Right forelimb (tissue), 1 donor: ENCODE results near the gene ANXA6.

Source experiments
- DNase-seq: peaks from one replicate; pipeline ENCODE4 v3.0.0-alpha.2; 2018

Gene ANXA6

DNA sequence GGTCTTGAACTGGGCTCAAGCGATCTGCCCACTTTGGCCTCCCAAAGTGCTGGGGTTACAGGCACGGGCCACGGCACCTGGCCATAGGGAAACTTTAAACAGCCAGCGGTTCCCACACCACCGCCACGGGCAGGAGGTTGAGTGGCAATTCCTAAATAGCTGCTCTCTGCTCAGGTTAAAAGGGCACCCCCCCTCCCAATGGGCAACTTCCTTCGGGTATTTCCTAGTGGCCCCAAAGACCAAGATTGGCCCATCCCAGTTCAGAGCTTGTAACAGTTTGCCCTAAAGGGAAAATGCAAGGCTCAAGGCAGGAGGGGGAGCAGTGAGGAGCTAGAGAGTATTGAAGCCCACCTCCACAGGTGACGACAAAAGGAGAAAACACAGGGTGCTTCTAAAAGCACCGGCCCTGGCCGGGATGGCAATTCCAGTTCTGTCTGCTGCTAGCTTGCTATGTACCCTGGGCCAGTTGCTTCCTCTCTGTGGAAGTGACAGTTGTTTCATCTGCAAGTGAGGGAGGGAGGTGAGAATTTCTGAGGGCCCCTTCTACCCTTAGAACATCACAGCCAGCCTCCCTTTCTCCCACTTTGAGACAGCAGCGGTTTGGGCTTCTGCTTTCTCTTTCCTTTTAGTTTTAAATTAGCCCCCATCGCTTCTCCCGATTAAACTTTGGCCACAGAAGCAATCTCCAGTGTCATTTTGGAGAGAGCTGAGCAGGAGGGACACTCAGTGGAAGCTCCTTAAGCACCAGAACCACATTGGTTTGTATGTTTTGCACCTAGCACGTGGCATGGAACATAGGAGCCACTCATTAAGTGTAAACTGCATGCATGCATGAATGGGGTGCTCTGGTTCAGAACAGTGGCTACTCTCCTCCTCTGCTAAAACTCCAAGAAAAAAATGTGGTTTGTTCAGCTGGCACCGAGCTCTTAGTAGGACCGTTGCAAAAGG, 59.5 kb downstream of the ANXA6 start:
- no peak for DNase-seq

DNA sequence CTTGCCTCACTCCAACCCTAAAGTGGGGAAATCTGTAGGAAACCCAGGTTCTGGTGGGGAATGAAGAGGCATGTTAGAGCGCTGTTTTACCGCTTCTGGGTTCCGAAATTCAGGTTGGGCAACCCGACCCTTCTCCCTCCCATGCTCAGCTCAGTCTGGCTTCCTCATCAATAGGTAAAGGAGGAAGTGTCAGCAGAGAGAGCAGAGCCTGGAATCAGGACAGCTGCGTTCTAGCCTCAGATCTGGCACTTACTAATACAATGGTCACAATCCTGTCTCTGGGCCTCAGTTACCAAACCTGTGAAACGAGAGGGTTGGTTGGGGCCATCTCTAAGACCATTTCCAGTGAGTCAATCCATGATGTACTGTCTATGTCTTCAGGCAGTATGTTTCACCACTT, 60.5 kb downstream of the ANXA6 start:
- DNase-seq: no peak

DNA sequence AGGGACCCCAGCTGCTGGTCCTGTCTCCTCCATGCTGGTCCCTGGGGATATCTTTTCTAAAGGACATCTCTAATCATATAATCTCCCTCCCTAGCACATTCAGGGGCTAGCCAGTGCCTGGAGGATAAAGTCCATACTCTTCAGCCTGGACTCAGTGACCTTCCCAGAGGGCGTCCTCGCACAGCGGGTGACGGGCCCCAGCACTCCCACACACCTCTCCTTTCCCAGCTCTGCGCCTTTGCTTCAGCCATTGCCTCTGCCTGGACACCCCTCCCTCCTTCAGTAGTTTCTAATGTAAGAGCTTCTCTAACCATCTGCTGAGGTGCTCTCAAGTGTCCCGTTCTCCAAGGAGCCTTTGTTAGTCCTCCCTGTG, 61.6 kb downstream of the ANXA6 start:
- DNase-seq: no peak

GRCh38 chr5:151095341-151096000, 62.1 kb downstream of the ANXA6 start:
- DNase-seq: no peak

GRCh38 chr5:151094852-151095245, 62.7 kb downstream of the ANXA6 start:
- no peak for DNase-seq

GRCh38 chr5:151094030-151094851, 63.3 kb downstream of the ANXA6 start:
- no peak for DNase-seq

- DNase-seq: no peak
Observed at GRCh38 chr5:151093476-151093889, 64.1 kb downstream of the ANXA6 start.

DNA sequence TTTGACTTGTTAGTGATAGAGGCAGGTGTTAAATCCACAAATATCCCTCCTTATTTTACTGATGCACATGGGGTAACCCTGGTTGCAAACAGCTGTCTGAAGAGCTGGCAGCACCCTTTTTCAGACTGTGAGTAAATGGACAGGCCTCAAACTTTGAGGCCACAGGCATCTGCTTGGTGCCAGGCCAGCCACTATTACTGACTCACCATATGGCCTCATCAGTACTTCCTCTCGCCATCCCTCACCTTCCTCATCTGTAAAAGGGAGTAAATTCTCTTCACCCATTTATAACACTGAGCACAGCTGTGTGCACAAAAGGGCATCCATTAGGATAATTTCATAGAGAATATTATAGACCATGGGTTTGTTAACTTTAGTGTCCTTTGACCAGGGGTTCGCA, 64.8 kb downstream of the ANXA6 start:
- DNase-seq: no peak

GRCh38 chr5:151089726-151090125, 67.9 kb downstream of the ANXA6 start:
- no peak for DNase-seq

- DNase-seq: no peak
Observed at GRCh38 chr5:151088986-151089385, 68.6 kb downstream of the ANXA6 start.

GRCh38 chr5:151087486-151087885, 70.1 kb downstream of the ANXA6 start:
- no peak for DNase-seq

- no peak for DNase-seq
Observed at GRCh38 chr5:151086905-151087360, 70.6 kb downstream of the ANXA6 start.

- DNase-seq: no peak
Observed at GRCh38 chr5:151086192-151086869, 71.2 kb downstream of the ANXA6 start.

DNA sequence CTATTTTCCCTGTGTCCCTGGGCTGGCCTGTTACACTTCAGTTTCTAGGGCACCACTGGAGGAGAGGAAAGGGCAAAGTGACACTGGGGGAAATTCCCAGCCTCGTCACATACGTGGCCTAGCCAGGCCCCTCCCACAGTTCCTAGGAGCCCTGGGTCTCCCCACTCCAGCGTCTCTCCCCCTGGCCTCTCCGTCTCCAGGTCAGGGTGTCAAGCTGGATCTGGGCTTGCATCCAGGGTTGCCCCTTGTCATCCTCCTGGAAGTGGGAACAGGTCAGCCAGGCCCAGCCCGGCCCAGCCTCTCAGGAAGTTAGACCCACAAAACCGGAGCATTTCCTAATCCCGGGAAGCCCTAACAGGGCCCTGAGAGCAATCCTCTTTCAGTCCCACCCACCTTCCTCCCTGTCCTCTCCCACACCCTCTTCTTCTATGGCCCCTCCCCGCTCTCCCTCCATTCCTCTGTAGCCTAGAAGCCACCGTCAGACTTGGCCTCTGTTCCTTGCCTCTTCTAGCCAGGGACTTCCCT, 72.0 kb downstream of the ANXA6 start:
- no peak for DNase-seq

GRCh38 chr5:151084363-151084762, 73.2 kb downstream of the ANXA6 start:
- DNase-seq: no peak

DNA sequence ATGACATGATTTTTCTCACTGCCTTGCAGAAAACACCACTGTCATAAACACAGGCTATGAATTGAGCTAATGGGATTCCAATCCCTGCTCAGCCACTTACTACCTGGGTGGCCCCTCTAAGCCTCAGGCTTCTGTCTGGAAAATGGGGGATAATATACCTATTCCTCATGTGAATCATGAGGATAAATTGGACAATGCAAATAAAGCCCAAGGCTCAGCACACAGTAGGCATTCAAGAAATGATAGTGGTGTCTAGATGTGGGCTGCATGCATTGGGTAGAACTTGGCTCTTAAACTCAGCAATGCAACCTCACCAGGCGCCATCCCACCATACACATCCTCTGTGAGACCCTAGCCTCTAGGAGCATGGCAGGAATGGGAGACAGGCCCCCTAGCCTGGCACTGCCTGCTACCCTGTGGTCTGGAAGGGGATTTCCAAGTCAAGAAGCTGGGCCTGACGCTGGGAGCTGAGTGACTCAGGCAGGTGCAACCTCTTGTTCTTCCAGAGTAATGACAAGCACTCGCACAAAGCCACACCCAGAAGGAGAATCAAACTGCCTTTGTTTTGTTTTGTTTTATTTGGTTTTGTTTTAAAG, 74.4 kb downstream of the ANXA6 start:
- DNase-seq: no peak

DNA sequence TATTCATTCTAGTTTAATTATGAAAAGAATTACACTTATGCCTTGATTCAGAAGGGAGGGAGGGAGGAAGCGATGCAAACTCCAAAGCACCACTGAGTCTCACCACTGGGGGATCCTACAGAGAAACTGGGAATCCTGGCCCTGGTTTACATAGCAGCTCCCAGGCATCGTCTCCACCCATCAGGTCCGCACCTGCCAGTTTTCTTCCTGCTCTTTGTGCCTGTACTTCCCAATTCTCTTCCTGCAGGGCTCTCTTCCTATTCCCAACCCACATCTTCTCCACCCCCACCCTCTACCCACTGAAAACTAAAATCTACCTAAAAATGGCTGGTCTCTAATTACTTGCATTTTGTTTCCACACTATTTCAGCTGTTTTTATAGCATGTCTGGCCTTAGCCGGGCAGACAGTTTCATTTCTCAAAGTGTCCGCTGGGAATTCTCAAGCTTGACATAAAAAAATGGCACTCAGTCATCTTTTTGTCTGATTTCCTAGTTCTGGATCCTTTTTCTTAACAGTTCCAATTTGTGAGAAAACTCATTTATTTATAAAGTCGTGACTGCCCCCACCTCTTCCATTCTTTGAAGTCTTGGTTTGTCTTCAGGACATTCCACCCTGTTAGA, 75.2 kb downstream of the ANXA6 start:
- no peak for DNase-seq

GRCh38 chr5:151081431-151082281, 75.9 kb downstream of the ANXA6 start:
- no peak for DNase-seq

DNA sequence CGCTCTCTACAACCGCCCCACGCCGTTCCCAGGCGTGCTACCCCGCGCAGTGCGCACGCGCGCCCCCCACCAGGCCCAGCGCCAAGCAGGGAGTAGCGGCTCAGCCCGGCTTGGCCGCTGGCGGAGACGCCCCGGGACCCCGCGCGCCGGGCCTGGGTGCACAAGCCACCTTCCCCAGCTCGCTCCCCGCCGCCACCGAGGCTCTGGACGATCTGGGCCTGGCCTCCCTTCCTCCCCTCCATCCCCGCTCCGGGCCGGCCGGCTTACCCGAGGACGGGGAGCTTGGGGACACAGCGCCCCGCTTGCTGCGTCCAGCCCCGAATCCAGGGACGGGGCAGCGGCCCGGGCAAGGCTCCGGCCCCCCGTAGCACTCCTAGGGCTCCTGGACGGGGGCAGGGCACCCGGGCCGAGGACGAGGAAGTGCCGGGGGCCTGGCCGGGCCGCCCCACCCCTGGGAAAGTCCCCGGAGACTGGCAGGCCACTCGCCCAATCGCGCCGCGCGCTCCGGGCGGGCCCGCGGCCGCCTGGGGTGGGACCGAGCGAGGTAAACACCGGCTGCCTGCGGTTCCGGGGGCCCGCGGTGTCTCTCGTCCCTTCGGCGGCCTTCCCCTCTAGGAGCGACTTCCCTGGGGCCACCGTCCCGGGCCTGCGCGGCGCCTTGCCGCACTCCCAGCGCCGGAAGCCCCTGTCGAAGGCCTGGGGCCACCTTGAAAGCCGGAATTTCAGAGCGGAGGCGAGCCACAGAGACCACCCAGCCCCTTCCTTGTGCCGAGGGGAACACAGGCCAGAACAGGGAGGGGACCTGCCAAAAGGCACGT, 76.8 kb downstream of the ANXA6 start, which contains the start of gene TNIP1:
Gene TNIP1, minus strand, starts transcription at position 422 of the 818 bp plus-strand sequence. CDS start 15,939 bp downstream, outside the sequence.
- peak; percentile 95 for DNase-seq
